BLaER1 treated with 17β-estradiol and CSF1 and Interleukin-3, amounts not matched to agents 10 nM and 100 nM (cell line): Measurements from ENCODE around the gene MAP3K4.
A peak's percentile ranks its signal among the peaks of the same experiment; 100 is the strongest.

Experiments used
- H3K27ac ChIP-seq, 11 experiments: shearing (Covaris generic); formaldehyde crosslinking; 2 replicates each; pipeline ENCODE4 v1.8.1; 2022
- H3K27me3 ChIP-seq, 11 experiments: shearing (Covaris generic); formaldehyde crosslinking; 2 replicates each; pipeline ENCODE4 v1.8.1; 2022
- H3K36me3 ChIP-seq, 11 experiments: shearing (Covaris generic); formaldehyde crosslinking; 2 replicates each; pipeline ENCODE4 v1.8.1; 2022
- H3K4me1 ChIP-seq, 10 experiments: shearing (Covaris generic); formaldehyde crosslinking; 2 replicates each; pipeline ENCODE4 v1.8.1; 2022
- H3K4me2 ChIP-seq, 11 experiments: shearing (Covaris generic); formaldehyde crosslinking; 2 replicates each; pipeline ENCODE4 v1.8.1; 2022
- H3K4me3 ChIP-seq, 10 experiments: shearing (Covaris generic); formaldehyde crosslinking; 2 replicates each; pipeline ENCODE4 v1.8.1; 2022
- H3K9ac ChIP-seq, 11 experiments: shearing (Covaris generic); formaldehyde crosslinking; 2 replicates each; pipeline ENCODE4 v1.8.1; 2022
- H3K9me3 ChIP-seq, 11 experiments: shearing (Covaris generic); formaldehyde crosslinking; replicated peaks in 1 of 11; 2 replicates each; pipeline ENCODE4 v1.8.1; 2022
- H4K20me1 ChIP-seq, 11 experiments: shearing (Covaris generic); formaldehyde crosslinking; 2 replicates each; pipeline ENCODE4 v1.8.1; 2022
- Cebpa-rat ChIP-seq, 11 experiments: shearing (Covaris generic); IDR thresholded peaks; 2 replicates each; pipeline ENCODE4 v1.8.1; 2022

The MAP3K4 gene

DNA sequence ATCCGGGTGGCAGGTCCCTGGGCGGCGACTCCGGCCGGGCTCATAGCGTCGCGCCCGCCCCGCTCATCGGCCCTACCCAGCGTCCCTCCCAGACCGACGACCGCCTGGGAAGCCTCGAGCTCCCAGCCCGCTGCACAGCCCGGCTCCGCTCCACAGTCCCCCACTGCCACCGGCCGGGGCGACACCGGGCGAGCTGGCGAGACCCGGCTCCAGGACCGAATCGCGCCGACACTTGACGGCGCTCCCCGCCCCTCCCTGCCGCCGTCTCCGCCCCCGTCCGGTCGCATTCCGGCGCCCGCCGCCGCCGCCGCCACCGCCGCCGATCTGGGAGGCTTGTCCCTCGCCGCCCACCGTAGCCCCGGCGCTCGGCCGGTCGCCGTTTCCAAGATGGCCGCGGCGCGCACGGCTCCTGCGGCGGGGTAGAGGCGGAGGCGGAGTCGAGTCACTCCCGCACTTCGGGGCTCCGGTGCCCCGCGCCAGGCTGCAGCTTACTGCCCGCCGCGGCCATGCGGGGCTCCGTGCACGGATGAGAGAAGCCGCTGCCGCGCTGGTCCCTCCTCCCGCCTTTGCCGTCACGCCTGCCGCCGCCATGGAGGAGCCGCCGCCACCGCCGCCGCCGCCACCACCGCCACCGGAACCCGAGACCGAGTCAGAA is at the start of gene MAP3K4:
MAP3K4 (plus strand) TSS at position 364 of the 655 bp plus-strand sequence; CDS start at position 527, 163 bp downstream.
- peaks cover 0 to 16% (median under 1%) of the 10 kb centered on the region in 11 experiments; a peak in 1 of 22 replicates for H3K36me3 ChIP-seq
- peaks cover 4 to 44% (median 38%) of the 10 kb centered on the region in 11 experiments; a peak in 21 of 22 replicates for H4K20me1 ChIP-seq
- H3K4me3 ChIP-seq: peak within 1 kb of the TSS; percentile 88 to 99 (median 96)
- peak within 1 kb of the TSS; percentile 81 to 93 (median 89) for H3K4me2 ChIP-seq
- peaks cover 0 to 5% (median 0%) of the 10 kb centered on the region in 11 experiments; a peak in 1 of 22 replicates for H3K9me3 ChIP-seq
- peak within 1 kb of the TSS; percentile 68 to 92 (median 88) for H3K27ac ChIP-seq
- H3K4me1 ChIP-seq: peaks cover 3 to 38% (median 14%) of the 10 kb centered on the region in 10 experiments; a peak in 18 of 20 replicates
- peak within 1 kb of the TSS; percentile 85 to 94 (median 90) for H3K9ac ChIP-seq
- TF ChIP-seq Cebpa-rat (IDR thresholded peaks at IDR 0.05): no peak
- H3K27me3 ChIP-seq: no peaks in the 10 kb centered on the region

GRCh38 chr6:160943997-160944396 is 47.6 kb upstream of the MAP3K4 start:
- Histone ChIP-seq H4K20me1 (no peaks in the 10 kb centered on the region), H3K36me3 (no peaks in the 10 kb centered on the region), H3K4me2 (no peak overlapping the region), H3K9ac (no peak overlapping the region), H3K4me3 (no peak overlapping the region), H3K27ac (no peak overlapping the region), H3K9me3 (0 out of 22 replicates have a peak, but pooled peaks cover 0 to 4% (median 0%) of the 10 kb centered on the region in 11 experiments), H3K4me1 (no peaks in the 10 kb centered on the region), H3K27me3 (no peaks in the 10 kb centered on the region)
- TF ChIP-seq Cebpa-rat (IDR thresholded peaks at IDR 0.05): no peak

DNA sequence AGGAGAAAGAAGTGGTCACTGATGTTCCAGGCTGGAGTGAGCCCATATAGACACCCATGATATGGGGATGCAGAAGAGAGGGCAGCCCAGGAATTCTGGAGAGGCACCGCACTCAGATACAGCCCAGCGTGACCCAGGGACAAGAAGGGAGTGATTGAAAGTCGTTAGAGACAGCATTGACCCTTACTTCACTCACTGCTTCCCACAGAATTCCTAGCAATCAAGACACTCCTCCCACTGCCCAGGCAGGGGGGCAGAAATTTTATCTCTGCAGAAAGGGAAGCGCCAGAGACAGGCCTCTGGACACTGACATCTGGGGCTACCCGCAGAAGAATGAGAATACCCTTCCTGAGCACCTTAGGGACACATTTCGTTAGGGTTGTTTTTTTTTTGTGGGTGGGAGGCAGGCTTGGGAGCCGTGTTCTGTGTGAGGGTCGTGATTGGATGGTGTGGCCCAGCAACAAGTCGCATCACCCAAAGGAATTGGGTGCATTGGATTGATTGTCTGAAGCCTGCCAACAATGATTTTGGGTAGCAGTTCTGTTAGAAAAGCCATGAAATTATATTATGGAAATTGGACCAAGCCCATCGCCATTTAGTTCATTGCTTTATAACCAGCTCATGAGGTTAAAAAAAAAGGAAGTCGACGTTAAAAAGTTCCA is 45.9 kb upstream of the MAP3K4 start:
- no peaks in the 10 kb centered on the region for H3K27me3 ChIP-seq

GRCh38 chr6:160949531-160949930 is 42.0 kb upstream of the MAP3K4 start:
- no peaks in the 10 kb centered on the region for H4K20me1 ChIP-seq
- H3K27me3 ChIP-seq: no peaks in the 10 kb centered on the region
- no peaks in the 10 kb centered on the region for H3K4me1 ChIP-seq
- no peak overlapping the region for H3K4me3 ChIP-seq
- H3K36me3 ChIP-seq: no peaks in the 10 kb centered on the region
- no peak for TF ChIP-seq Cebpa-rat (IDR thresholded peaks at IDR 0.05)
- H3K9ac ChIP-seq: no peak overlapping the region
- H3K4me2 ChIP-seq: no peak overlapping the region
- no peaks in the 10 kb centered on the region for H3K9me3 ChIP-seq
- H3K27ac ChIP-seq: no peak overlapping the region

More for the DNA sequence above, 45.9 kb upstream of the MAP3K4 start:
- H3K9me3 ChIP-seq: no peaks in the 10 kb centered on the region
- TF ChIP-seq Cebpa-rat (IDR thresholded peaks at IDR 0.05): no peak
- no peak overlapping the region for H3K27ac ChIP-seq
- no peaks in the 10 kb centered on the region for H3K36me3 ChIP-seq
- no peak overlapping the region for H3K4me2 ChIP-seq
- no peaks in the 10 kb centered on the region for H3K4me1 ChIP-seq
- H3K4me3 ChIP-seq: no peak overlapping the region
- H3K9ac ChIP-seq: no peak overlapping the region
- no peaks in the 10 kb centered on the region for H4K20me1 ChIP-seq

DNA sequence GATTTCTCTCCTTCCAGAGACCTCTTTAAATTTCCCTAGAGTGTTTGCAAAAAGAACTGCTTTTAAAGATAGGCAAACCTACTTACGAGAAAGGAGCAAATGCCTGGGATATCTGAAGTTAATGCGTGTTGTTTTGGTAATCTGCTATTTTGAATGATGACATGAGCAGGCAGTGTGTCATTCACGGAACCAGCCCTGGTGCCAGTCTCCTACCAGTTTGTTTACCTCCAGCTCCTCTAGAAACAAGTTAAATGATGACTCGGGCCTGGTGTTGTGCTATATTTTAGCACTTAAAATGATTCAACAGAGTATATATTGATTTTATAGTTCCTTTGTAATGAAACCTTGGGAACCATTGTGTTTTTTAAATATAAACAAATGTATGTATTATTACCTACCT is 41.1 kb upstream of the MAP3K4 start:
- TF ChIP-seq Cebpa-rat (IDR thresholded peaks at IDR 0.05): no peak
- no peak overlapping the region for H3K27ac ChIP-seq
- H3K27me3 ChIP-seq: no peaks in the 10 kb centered on the region
- H3K36me3 ChIP-seq: no peaks in the 10 kb centered on the region
- H4K20me1 ChIP-seq: no peaks in the 10 kb centered on the region
- no peaks in the 10 kb centered on the region for H3K4me1 ChIP-seq
- H3K9ac ChIP-seq: no peak overlapping the region
- no peak overlapping the region for H3K4me2 ChIP-seq
- H3K4me3 ChIP-seq: no peak overlapping the region
- no peaks in the 10 kb centered on the region for H3K9me3 ChIP-seq

GRCh38 chr6:160951187-160952030 is 40.2 kb upstream of the MAP3K4 start:
- Histone ChIP-seq H3K9me3 (no peaks in the 10 kb centered on the region), H3K27me3 (no peaks in the 10 kb centered on the region), H3K4me3 (no peak overlapping the region), H3K9ac (no peak overlapping the region), H3K4me1 (no peaks in the 10 kb centered on the region), H3K36me3 (no peaks in the 10 kb centered on the region), H4K20me1 (no peaks in the 10 kb centered on the region), H3K4me2 (no peak overlapping the region), H3K27ac (no peak overlapping the region)
- TF ChIP-seq Cebpa-rat (IDR thresholded peaks at IDR 0.05): no peak

DNA sequence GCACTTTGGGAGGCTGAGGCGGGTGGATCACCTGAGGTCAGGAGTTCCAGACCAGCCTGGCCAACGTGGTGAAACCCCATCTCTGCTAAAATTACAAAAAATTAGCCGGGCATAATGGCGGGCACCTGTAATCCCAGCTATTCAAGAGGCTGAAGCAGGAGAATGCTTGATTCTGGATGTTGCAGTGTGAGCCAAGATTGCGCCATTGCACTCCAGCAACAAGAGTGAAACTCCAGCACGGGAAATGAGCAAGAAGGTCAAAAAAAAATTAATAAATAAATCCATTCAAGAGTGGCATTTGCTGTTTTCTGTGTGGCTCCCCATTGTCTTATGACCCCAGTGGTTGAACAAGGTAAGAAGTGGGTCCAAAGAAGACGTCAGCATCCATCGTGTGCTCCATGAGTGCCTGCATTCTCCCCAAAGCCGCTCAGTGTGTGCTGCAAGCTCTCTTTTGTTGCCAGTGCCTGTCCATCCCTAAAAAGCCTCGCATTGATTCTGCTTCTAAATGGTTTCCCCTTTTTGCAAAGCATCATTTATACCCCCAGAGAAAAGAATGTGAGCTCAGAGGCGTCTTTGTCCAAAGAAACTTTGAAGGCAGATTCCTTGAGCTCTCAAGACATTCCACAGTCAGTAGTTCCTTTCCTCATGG is 38.8 kb upstream of the MAP3K4 start:
- TF ChIP-seq Cebpa-rat (IDR thresholded peaks at IDR 0.05): no peak
- Histone ChIP-seq H3K9me3 (no peaks in the 10 kb centered on the region), H3K27ac (no peak overlapping the region), H3K9ac (no peak overlapping the region), H3K4me3 (no peak overlapping the region), H3K36me3 (no peaks in the 10 kb centered on the region), H3K4me1 (no peaks in the 10 kb centered on the region), H4K20me1 (no peaks in the 10 kb centered on the region), H3K27me3 (no peaks in the 10 kb centered on the region), H3K4me2 (no peak overlapping the region)

GRCh38 chr6:160955508-160956295 is 35.9 kb upstream of the MAP3K4 start:
- no peak overlapping the region for H3K4me3 ChIP-seq
- peaks cover 13 to 19% (median 17%) of the 10 kb centered on the region in 10 experiments for H3K4me1 ChIP-seq
- H3K4me2 ChIP-seq: no peak overlapping the region
- no peak overlapping the region for H3K27ac ChIP-seq
- H3K9me3 ChIP-seq: no peaks in the 10 kb centered on the region; a peak in 1 of 22 replicates
- no peaks in the 10 kb centered on the region for H3K36me3 ChIP-seq
- no peaks in the 10 kb centered on the region for H3K27me3 ChIP-seq
- no peak overlapping the region for H3K9ac ChIP-seq
- H4K20me1 ChIP-seq: no peaks in the 10 kb centered on the region
- no peak for TF ChIP-seq Cebpa-rat (IDR thresholded peaks at IDR 0.05)
